NCI-H1048 (cell line): ENCODE data around the gene UTP11.

Source experiments
- DNase-seq: peaks from one replicate; lab custom pipeline; 2025; lab: John Stamatoyannopoulos, UW

The UTP11 gene

GRCh38 chr1:38003261-38004250 is 9.0 kb upstream of the UTP11 start:
- DNase-seq: no peak

DNA sequence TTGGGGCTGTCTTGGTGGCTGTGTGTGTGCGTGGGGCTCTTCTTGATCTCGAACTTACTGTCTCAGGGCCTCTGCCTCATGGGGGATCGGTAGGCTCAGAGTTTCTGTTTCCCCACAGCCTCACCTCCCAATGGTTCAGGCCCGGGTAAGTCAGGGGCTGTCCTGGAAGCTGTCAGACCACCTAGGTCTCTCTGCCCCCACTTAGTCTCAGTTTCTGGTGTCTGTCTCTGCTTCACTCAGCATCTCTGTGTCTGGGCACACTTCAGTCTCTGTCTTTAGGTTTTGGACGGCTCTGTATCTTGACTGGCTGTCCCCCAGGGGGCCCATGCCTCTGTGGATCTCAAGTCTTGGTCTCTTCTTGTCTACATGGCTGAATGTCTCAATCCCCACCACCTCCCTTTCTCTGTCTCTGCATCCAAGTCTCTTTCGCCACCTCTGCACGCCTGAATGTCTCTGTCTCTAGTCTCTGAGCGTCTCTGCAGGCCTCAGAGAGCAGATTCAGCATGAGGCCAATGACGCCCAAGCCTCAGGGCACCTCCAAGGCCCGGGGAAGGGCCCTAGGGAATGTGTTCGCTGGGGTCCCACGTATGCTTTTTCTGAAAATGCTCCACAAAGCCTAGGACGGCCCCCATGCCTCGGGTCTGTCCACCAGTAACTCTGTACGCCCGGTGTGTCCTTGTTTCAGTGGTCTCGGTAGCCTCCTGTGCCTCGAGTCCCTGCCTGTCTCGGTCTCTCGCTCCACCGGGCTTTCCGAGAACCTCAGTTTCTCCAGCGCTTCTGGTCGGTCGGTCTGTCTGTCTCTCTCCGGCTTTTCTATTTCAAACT is 8.0 kb upstream of the UTP11 start:
- DNase-seq: no peak

DNA sequence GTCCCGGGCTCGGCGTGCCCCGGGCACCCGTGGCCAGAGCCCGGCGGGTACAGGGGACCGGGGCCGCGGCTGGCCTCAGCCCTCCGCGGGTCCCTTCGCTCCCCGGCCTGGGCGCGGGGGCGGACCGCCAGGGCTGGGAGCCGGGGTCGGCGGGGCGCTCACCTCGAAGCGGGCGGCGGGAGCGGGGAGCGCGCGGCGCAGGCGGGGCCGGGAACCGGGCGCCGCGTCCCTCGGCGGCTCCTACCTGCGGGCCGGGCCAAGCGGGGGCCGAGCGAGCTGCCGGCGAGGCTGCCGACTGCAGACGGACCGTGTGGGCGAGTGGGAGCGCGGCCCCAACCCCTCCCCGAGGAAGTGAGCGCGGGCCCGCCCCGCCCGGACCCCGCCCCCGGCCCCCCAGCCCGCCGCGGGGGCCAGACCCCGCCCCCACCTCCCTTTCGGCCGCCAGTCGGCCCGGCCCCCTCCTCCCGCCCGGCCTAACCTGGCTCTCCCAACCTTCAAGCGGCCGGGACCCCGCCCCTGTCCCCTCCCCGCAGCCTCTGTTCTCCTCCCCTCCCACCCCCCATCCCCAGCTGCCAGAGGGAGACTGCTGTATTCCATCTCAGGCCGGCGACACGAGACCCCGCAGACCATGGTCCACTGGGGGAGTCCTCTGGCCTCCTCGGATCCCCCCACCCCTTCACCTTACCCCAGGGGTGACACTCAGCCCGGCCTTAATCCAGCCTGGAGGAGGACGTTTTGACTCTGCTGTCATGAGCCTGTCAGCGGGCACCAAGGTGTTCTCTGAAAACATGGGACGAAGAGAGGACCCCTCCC is 7.1 kb upstream of the UTP11 start, which contains the start of gene FHL3:
TSS of gene FHL3 (minus strand) at position 320 of the 813 bp plus-strand sequence. CDS start 6,102 bp downstream, outside the sequence.
- DNase-seq: peak; percentile 37

- DNase-seq: no peak
These were observed 6.3 kb upstream of the UTP11 start for GRCh38 chr1:38006008-38006828.

- no peak for DNase-seq
These were observed 3.3 kb upstream of the UTP11 start for GRCh38 chr1:38009088-38009840.

- no peak for DNase-seq
These were observed 2.7 kb upstream of the UTP11 start for GRCh38 chr1:38009841-38010180.

GRCh38 chr1:38013227-38013622 is 691 bp downstream of the UTP11 start:
- no peak for DNase-seq

DNA sequence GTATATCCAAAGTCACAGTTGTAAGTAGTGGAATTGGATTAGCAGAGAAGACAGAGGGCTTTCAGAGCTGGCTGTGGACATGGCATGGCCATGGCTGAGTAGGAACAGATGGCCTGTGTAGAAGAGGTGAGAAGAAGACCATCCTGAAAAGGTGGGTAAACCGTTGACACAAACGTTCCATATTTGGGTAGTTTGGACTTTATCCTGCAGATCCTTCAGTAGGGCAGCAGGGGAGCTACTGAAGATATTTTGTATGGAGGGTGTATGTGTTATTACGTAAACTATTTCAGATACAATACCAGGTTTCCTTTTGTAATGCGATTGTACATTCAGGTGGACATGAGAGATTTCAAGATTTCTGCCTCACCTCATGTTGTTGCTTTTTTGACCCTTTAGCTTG is 1.6 kb downstream of the UTP11 start:
- no peak for DNase-seq

DNA sequence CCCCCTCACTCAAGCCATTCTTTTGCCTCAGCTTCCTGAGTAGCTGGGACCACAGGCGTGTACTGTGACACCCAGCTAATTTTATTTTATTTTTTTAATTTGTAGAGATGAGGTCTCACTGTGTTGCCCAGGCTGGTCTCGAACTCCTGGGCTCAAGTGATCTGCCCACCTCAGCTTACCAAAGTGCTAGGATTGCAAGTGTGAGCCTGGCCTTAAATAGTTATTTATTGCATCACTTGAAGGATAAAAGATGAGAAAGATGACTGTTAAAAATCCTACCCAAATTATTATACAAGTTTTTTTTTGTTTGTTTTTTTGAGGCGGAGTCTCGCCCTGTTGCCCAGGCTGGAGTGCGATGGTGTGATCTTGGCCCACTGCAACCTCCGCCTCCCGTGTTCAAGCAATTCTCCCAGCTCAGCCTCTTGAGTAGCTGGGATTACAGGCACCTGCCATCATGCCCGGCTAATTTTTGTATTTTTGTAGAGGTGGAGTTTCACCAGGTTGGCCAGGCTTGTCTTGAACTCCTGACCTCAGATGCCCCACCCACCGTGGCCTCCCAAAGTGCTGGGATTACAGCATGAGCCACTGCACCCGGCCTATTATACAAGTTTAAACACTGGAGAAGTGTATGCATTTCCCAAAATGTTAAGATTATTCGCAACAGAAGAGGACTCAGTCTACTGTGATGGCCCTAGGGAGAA is 2.3 kb downstream of the UTP11 start:
- DNase-seq: no peak

- DNase-seq: no peak
These were observed 3.6 kb downstream of the UTP11 start for GRCh38 chr1:38015978-38016725.

GRCh38 chr1:38018864-38019343 is 6.4 kb downstream of the UTP11 start:
- DNase-seq: no peak

DNA sequence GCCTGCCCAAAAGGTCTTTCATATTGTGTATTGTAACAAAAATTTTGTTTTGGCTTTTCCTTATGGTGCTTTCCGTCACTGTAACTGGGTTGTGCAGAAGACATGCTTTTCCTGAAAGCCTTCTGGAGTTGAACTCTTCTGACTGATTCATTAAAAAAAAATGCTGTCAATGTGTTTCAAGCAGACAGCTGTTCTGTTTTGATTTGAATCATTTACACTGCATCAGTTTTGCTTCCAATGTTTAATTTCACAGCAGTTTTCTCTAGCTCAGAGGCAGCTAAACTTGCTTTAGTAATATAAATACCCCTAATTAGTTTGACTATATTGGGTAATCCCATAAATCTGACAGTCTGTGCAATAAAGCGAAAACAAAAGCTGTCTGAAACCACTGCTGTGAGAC is 7.9 kb downstream of the UTP11 start:
- DNase-seq: no peak

DNA sequence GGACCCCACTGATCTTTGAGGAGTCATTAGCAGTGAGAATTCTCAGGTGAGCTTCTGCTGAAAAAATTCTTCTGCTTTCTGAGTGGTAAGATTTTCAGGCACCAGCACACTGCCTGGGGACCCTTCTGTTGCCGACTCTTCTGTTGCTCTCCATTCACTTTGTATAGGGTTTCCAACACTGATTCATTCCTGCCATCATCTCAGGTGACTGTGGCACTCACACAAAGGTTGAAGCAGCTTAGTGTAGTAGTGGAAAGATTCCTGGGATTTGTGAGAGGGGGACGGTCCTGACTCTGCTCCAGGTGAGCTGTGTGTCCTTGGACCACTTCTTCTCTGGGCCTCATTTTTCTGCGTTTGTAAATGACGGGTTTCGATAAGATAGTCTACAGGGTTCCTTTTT is 9.4 kb downstream of the UTP11 start:
- DNase-seq: no peak

DNA sequence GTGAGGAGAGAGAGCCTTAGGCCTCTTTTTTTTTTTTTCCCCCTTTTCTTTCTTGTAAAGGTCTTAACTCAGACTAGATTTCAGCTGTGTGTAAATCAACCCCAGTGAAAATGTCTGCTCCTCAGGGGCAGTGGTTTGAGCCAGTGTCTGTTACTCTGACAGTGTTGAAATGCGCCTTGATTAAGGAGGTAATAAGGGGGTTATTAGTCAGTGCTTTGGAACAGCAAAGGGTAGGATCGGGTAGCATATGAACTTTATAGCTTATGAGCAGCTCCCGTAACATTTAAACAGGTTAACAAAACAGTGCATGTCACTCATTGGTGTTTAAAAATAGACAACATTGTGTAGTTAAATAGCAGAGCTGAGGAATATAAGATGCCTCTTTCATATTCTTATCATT is 10.3 kb downstream of the UTP11 start:
- no peak for DNase-seq

DNA sequence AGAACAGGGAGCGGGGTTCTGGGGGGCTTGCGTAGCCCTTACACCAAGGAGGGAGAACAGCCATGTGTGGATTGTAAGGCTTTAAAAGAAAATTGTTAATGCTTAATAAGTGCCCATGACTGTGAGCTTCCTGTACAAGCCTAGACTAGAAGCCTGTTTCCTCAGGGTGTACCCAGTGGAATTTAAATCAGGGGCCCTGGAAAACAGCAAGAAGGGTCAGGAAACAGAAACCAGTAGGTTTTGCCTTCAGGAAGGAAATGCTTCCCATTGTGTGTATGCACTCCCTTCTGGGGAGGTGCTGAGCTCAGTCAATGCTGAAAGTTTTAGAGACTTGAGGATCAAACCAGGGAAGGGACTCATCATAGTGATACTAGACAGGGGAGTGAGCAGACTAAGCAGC is 12.7 kb downstream of the UTP11 start:
- no peak for DNase-seq

GRCh38 chr1:38025664-38026063 is 13.1 kb downstream of the UTP11 start:
- no peak for DNase-seq

DNA sequence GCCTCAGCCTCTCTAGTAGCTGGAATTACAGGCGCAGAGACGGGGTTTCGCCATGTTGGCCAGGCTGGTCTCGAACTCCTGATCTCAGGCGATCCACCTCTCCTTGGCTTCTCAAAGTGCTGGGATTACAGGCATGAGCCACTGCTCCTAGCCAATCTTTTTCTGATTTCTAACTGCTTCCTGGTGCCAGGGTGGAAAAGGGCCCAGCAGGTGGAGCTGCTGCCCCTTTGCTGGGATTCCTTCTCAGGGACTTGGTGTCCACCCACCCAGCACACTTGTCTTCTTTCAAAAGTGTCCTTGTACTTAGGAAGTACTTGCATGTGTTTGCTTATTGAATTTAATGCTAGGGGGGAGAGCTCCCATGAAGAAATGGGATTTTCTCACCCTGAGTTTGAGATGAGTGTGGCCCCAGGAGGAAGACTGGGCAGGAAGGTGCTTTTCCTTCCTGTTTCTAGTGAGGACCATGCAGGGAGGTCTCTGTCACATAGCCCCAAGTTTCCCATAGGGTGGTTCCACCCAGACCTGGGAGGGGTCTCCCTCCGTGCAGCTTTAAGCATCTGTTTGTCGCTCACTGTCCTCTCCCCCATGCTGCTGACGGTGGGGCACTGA is 14.2 kb downstream of the UTP11 start:
- DNase-seq: peak; percentile 27
